GM19452 (cell line): ENCODE measurements around the gene KIF25.

Experiments used
- ATAC-seq: cut with Tn5 transposase; IDR thresholded peaks from one replicate; pipeline ENCODE4 v1.9.1; 2021; ENCODE audit not compliant: unreplicated experiment

KIF25 gene

DNA sequence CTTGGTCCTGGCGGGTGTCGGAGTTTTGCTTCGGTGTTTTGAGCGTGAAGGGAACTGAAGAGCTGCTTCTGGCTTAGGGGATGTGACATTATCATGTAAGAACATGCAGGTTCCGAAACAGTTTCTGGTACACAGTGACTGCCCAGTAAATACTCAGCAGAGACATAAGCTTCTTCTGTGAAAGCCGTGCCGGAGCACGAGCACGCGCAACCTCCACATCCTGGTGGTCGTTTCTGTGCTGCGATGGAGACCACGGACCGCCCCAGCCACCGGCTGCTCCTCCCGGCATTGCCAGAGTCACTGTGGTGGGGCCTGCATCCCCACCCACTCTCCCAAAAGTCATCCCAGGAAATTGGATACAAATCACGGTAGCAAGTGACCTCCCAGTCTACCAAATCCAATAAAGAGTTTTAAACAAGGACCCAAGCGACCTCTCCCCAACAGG is 18.7 kb downstream of the KIF25 start:
- no peak for ATAC-seq

DNA sequence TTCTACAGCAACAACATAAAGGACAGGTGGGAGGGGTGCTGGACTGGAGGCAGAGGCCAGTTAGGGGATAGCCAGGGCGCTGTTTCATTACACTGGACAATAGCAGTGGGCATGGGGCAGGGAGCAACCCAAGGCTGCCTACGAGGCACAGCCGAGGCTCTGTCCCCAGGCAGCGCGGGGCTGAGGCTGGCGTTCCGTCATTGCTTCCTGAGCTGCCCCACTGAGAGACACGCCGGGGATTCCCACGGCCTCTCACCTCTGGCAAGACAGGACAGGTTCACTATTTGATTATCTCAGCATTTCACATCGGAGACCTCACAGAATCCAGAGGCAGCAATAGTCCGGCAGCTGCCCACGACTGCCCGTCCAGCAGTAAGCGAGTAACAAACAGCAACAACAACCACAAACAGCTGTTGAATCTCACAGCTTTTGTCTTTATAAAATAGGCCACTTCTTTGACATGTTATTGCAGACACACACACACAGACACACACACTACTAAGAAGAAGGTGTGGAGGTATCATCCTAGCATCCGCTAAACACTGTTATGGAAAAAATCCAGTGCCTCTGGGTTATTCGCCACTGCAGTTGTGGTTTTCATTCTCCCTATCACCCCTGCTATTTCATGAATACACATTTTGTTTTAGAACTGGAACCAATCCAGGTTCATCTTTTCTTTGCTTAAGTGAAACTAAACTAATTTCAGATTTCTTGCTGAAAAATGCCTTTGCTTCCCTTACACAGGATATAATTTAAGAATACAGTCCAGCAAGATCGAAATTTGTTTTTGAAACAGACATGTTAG is 19.5 kb downstream of the KIF25 start:
- no peak for ATAC-seq

DNA sequence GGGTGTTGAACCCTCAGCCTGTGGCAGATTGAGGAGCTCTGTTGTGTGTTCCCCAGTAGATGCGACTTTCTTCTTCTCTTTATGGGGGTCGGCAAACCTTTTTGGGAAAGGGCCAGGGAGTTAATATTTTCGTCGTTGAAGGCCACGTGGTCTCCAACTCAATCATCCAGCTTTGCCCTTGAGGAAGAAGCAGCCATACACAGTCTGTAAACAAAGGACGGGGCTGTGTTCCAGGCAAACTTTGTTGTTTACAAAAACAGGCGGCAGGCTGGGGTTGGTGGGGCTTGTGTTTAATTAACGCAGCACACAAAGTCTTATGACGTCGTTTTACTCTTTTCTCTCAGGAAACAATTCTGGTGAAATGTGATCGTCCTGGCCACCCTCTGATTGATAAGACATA is 20.2 kb downstream of the KIF25 start:
- no peak for ATAC-seq

GRCh38 chr6:168018664-168019063 is 21.2 kb downstream of the KIF25 start:
- ATAC-seq: no peak

GRCh38 chr6:168020242-168020641 is 22.8 kb downstream of the KIF25 start:
- ATAC-seq: no peak

- ATAC-seq: no peak
Observed at GRCh38 chr6:168021581-168021980, 24.1 kb downstream of the KIF25 start.

- no peak for ATAC-seq
Observed at GRCh38 chr6:168022488-168023321, 25.2 kb downstream of the KIF25 start.

- ATAC-seq: no peak
Observed at GRCh38 chr6:168024951-168025510, 27.6 kb downstream of the KIF25 start.

DNA sequence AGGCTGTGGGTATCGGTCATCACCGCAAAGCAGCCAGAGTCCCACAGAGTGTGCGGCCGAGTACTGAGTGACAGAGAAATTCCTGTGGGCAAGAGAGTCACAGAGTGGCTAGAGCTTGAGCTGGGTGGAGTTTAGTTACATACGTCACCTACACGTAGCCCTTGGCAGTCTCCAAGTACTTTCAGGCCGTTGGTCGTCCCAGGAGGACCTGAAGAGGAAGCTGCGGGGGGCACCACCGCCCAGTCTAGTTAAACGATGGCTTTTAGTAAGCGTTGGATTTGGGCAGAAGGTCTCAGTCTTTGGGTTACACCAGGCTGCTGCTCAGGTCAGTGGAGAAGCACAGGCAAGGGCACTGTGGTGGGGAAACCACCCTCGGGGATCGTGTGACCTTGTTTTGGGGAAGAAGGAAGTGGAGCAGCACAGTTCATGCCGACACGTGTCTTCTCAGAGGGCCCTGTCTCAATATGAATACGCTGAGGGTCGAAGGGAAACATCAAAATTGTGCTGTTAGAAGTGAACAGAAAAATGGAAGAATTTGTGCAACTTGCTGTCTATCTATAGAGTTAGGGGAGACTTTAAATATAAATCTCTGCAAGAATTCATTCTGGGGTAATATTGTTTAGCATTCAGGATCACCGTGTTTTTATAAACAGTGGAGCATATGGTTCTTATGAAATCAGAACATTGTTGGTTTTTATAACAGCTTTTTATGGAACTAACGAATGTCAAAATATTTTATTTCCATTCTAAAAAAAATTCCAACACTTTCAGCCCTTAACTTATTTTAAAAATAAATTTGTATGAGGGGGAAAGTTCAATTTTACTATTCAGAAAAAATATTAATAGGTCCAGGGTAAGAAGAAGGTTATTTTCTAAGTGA is 28.6 kb downstream of the KIF25 start:
- ATAC-seq: no peak

GRCh38 chr6:168026925-168027324 is 29.5 kb downstream of the KIF25 start:
- no peak for ATAC-seq

DNA sequence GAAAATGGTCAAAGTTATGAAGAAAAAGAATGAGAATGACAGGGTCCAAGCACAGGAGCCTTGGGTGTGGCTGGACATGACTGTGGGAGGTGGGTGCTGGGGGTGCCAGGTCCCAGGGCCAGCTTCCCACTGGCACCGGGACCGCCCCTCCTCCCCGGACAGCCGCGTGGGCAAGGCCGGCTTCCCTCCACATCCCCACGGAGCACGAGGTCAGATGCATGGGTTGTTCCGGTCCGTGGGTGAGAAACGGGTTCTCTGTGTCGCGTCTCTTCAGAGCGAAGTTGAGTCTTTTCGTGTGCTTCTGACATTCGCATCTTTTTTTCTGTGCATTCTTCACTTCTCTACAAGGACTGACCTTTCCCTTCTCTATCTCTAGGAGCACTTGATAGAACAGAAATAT is 30.1 kb downstream of the KIF25 start:
- ATAC-seq: no peak

DNA sequence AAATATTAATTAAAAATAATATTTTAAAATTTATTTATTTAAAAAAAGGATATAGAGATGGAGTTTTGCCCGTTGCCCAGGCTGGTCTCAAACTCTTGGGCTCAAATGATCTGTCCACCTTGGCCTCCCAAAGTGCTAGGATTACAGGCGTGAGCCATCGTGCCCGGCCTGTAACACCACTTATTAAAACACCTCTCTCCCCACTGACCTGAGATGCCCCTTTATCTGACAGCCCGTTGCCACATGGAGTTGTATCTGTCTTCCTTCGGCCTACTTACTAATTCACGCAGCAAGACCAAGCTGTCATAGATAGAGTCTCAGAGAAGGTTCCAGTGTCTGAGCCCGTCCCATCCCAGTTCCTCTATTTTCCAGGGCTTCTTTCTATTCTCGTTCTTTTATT is 30.7 kb downstream of the KIF25 start:
- ATAC-seq: no peak

GRCh38 chr6:168029459-168030217 is 32.2 kb downstream of the KIF25 start:
- no peak for ATAC-seq

DNA sequence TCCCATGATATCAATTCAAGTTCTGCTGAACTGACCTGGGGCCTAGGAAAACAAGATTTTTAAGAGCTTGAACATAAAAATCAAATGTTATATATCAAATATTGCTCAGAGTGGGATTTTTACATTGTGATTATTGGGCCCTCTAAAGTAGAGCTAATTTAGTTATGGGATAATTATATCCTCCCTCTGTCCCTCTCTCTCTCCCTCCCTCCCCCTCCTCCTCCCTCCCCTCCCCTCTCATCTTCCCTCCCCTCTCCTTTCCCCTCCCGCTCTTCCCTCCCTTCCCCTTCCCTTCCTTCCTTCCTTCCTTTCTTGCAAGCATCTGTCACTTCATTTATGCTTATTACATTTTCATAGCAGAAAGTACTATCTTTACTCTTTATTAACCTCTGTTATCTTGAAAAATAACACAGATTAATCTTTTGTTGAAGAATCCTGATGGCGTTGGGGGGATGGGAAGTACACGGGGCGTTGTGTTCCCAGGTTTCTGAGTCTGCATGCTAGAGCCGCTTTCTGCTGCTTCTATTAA is 32.8 kb downstream of the KIF25 start:
- ATAC-seq: no peak

- ATAC-seq: no peak
Observed at GRCh38 chr6:168030908-168031307, 33.4 kb downstream of the KIF25 start.

GRCh38 chr6:168031411-168031971 is 34.0 kb downstream of the KIF25 start:
- ATAC-seq: no peak

DNA sequence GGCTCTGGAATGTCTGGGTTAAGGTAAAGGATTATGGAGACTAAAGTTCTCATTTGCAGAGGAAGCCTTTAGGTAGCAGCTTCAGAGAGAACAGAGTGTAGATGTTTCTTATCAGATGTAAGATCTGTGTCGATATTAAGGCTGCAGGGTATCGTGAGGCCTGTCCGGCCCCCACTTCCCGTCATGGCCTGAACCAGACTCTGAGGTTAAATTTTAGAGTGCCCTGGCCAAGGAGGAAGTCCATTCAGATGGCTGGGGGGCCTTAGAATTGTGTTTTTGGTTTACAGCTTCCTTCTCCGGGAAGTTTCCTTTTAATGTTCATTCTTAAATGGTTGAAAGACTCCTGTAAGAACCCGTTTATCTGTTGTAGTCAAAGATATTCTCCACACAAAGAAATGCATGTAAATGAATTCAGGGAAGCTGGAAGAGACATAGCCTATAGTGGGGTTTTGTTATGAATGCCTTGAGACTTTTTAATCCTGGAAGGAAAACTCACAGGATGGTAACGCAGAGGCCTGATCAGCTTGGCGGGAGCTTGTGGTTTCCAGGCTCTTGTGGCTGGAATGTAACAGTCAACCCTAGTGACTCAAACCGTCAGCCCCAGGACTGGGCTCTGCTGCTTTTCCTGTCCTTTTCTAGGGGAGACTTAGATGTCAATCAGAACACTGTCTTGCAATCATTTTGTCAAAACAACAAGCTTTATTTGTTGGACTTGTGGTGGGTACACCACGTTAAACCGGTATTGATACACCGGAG is 34.7 kb downstream of the KIF25 start:
- no peak for ATAC-seq

DNA sequence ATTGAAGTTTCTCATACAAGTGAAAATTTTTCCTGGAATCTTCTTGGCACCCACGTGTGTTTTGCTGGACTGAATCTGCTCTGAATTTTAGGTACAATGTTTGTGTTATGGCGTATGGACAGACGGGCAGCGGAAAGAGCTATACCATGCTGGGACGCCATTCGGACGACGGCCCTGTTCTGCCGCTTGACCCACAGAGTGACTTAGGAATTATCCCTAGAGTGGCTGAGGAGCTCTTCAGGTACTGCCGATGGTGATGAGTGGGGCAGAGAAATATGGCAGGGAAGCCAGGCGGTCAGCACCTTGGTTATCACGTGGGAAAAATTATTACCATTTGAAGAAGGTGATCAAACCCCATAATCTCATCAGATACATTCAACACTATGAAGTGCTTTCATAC is 36.3 kb downstream of the KIF25 start:
- ATAC-seq: no peak

GRCh38 chr6:168034537-168034936 is 37.1 kb downstream of the KIF25 start:
- ATAC-seq: no peak
